HG03066 (cell line): ENCODE results near the gene TGFBR3.
"Not testable (repeated sequence)": the region's sequence is repeated elsewhere in the genome, so short reads cannot be mapped to it uniquely, and the experiment has no call there.

Experiments
- ATAC-seq: cut with Tn5 transposase; IDR thresholded peaks from one replicate; pipeline ENCODE4 v1.9.1; 2021; ENCODE audit warnings: low read depth; ENCODE audit not compliant: unreplicated experiment

TGFBR3 gene

GRCh38 chr1:91884459-91885212 is 1.3 kb downstream of the TGFBR3 start:
- ATAC-seq: no peak

GRCh38 chr1:91883470-91883869 is 2.5 kb downstream of the TGFBR3 start:
- ATAC-seq: no peak

DNA sequence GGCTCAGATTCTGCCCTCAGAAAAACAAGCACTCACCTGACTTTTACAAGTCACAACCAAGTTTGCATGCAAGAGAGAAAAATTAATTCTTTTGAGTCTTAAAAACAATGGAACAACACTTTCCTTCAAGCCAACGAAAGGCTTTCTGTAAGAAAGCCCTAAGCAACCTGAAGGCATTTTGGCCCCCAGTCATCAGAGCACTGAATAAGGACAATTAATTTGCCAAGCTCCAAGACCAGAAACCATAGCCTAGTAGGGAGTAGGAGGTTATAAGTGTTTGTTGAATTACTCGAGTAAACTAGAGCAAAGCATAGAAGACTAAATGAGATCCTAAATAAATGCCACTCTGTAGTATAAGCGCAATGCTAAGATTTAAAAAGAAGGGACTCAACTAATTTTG is 4.7 kb downstream of the TGFBR3 start:
- no peak for ATAC-seq

- no peak for ATAC-seq
Measured at GRCh38 chr1:91879733-91880132, 6.2 kb downstream of the TGFBR3 start.

DNA sequence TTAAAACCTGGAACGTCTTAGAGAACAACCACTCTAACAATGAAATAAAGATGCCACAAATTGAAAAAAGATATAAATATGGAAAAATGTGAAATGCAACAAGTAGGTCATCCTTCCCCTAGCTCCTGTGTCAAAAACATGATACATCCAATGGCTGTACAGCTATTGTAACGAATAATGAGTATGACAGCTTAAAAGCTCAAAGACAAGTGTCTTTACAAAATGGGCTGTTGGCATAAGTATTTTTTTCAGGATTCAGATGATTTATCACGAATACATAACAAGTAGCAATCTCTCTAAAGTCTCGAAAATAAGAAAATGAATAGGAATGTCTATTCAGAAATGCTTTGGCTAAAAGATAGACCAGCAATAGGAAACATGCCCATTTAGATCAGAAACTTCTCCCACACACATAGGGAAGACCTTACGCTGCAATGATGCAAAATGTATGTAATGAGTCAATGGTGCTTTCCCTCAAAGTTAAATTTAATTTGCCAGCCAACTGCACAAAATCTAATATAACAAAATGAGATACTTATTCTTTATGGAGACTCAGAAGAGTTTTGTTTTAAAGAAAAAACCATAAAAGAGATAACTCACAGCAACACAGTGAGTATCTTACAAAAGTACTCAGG is 8.3 kb downstream of the TGFBR3 start:
- ATAC-seq: no peak

GRCh38 chr1:91876781-91877573 is 9.0 kb downstream of the TGFBR3 start:
- no peak for ATAC-seq

GRCh38 chr1:91876040-91876470 is 9.9 kb downstream of the TGFBR3 start:
- peak; percentile 90 for ATAC-seq

DNA sequence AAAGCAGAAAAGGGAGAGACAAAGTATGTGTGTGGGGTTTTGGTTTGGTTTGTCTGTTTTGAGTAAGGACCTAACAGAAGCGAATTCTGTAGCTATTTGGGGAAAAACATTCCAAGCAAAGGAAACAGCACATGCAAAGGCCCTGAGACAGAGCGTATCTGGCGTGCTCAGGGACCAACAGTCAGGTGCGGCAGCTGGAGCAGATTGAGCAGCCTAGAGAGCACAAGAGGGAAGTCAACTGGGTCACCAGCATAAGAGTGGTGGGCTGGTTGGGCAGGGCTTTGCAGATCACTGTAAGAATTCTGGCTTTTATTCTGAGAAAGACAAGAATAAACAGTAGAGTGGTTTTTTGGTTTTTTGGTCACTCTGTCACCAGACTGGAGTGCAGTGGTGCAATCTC is 11.8 kb downstream of the TGFBR3 start:
- no peak for ATAC-seq

- no peak for ATAC-seq
Measured at GRCh38 chr1:91872559-91873081, 13.3 kb downstream of the TGFBR3 start.

DNA sequence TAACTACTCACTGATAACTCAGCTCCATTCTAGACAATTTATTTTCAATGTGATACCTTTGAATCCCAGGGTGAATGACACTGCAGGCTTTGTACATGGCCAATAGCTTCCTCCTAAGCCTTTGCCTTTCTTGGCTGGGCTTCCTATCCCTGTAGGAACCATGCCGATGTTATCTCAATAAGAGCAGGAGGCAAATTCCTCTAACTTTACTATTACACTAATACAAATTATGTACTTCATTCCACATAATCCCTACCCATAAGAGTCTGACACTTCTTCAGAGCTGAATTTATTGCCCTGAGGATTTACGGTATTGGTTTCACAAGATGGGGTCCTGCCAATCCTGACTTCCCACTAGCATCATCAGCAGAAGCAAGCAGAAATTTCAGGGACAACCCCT is 14.0 kb downstream of the TGFBR3 start:
- no peak for ATAC-seq

DNA sequence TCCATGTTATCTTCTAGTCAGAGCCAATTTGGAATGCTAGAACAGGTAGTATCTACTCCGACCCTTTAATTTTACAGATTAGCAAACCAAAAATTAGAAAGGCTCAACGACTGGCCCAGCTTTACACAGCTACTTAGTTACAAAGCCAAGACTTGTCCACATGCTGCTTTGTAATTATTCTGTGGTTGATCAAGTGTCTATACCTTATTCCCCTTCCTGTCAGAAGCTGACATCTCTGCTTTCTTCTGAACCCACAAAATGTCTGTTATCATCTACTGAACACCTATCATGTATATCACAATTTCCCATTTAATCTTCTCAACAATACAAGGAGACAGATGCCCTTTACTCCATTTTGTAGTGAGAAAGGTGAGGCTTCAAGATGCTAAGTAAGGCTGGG is 15.6 kb downstream of the TGFBR3 start:
- ATAC-seq: no peak

- no peak for ATAC-seq
Measured at GRCh38 chr1:91866425-91866824, 19.5 kb downstream of the TGFBR3 start.

DNA sequence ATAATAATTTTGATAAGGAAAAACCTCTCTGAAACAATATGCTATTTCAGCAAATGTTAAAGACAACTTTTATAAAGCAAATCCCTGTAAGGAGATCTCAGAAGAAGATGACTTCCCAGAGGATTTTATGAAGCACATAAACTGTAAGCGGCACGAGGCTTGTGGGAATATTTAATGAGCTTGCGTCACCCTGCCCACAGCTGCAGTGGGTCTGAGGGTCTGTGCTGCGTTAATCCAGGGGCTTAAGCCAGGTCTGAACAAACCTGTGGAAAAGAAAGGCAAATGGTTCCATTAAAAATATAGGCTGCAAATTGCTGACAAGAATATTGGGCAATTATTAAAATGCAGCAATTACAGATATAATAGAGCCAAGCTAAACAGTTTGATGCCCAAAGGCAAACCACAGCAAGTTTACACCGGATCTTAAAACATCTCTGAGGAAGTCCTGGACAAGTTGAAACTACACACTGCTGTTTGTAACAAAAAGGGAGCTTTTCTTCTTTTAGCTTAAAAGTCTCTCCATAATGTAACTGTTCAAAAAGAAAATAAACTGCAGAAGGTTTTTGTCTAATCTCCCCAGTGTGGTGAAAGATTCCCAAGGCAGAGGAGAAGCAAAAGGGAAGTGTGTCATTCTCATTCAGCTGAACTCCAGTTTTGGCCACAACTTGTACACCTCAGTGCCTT is 21.8 kb downstream of the TGFBR3 start:
- ATAC-seq: no peak

- no peak for ATAC-seq
Measured at GRCh38 chr1:91863498-91863897, 22.5 kb downstream of the TGFBR3 start.

DNA sequence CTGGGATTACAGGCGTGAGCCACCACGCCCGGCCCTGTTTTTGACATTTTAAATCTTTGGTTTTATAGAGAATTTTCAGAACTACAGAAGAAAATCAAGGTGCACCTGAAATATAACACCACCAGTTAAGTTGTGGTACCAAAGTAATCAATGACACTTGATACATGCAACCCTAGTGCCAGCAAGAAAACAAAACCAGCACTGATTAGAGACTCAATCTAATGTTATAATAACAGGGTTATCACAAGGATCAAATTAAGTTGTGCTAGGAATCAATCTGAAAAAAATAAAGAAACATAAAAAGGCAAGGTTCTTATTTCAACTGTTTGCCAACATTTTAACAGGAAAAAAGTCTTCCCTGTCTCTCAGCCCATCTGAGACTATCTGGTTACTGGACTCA is 23.8 kb downstream of the TGFBR3 start:
- ATAC-seq: no peak

DNA sequence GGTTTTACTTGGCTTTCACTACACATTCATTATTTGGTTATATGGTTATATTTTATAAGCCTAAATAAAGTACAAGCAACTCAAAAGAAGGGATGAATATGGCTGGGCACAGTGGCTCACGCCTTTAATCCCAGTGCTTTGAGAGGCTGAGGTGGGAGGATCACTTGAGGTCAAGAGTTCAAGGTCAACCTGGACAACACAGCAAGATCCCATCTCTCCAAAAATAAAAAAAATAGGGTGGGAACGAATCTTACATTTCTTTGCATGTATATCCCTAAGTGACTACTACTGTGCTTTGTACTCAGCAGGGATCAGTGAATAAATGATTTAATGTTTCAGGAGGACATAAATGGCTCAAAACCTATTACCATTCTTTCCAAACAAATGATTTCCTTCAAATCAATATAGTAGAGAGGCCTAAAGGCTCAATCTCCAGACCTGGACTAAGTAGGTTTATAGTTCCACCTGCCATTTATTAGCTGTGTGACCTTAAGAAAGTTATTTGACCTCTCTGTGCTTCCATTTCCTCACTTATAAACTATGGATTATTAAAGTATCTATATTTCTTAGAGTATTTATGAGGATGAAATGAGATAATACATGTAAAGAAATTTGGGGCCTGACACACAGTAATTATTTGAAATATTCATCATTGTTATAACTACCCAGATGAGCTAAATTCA is 28.3 kb downstream of the TGFBR3 start:
- no peak for ATAC-seq

GRCh38 chr1:91856996-91857395 is 29.0 kb downstream of the TGFBR3 start:
- ATAC-seq: no peak

DNA sequence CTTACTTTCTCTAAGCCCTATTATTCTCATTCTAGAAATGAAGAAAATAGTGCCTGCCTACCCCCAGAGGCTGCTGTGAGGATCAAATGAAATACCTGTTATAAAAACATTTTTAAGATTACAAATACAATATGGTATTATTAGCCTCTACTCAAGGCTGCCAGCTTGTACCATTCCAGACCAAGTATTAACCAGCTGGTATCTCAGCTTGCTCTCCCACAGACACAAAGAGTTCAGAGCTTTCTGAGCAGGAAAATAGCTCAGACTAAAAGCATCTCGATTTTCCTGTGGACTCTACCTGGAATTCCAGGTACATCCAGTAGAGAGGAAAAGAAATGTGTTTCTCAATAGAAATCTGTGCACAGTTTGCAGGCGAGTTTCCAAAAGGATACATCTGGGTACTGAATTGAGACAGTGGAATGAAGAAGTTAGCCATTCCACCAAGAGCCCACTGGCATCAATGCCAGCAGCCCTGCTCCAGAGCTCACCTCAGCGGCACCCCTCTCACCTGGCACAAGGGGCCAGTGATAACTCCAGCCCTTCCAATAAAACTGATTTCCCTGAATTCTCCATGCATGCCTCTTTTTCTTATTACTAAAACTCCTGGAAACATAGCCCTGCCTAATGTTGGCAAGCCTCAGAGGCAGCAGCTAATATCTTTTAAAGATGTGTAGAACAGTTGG is 31.0 kb downstream of the TGFBR3 start:
- no peak for ATAC-seq

GRCh38 chr1:91853397-91853796 is 32.6 kb downstream of the TGFBR3 start:
- no peak for ATAC-seq

- not testable (repeated sequence) for ATAC-seq
Measured at GRCh38 chr1:91852011-91852410, 33.9 kb downstream of the TGFBR3 start.
